Astrocyte of the cerebellum (primary cell): ENCODE data around the gene PADI1.

ENCODE experiments used
- DNase-seq: peaks from one replicate; pipeline ENCODE4 v3.0.0-alpha.2; 2011; ENCODE audit warnings: low read depth
- H3K4me3 ChIP-seq: 2 replicates; pipeline ENCODE4 v1.5.1; 2011; ENCODE audit warnings: mild to moderate bottlenecking, low read depth, low read length, moderate library complexity
- CTCF ChIP-seq: IDR thresholded peaks from 2 replicates; pipeline ENCODE4 v1.5.1; 2012; ENCODE audit warnings: low read length, low read depth, moderate library complexity, mild to moderate bottlenecking; ENCODE audit errors: missing control alignments
- in situ Hi-C: cut with HindIII; loops from 2 replicates; pipeline ENCODE4 v1.10.0; 2017; ENCODE audit warnings: low sequenced_read_pairs

PADI1 gene

GRCh38 chr1:17183388-17184160 is 21.4 kb upstream of the PADI1 start:
- TF ChIP-seq CTCF = no peak
- no peak overlapping the region for H3K4me3 ChIP-seq
- in situ Hi-C loops = no loop called here
- no peak for DNase-seq

- in situ Hi-C loops = no loop called here
- no peak for TF ChIP-seq CTCF
- no peak for DNase-seq
- H3K4me3 ChIP-seq = no peak overlapping the region
These were observed 20.7 kb upstream of the PADI1 start for GRCh38 chr1:17184161-17184665.

GRCh38 chr1:17184822-17185484 is 20.0 kb upstream of the PADI1 start:
- no peak for DNase-seq
- H3K4me3 ChIP-seq = no peak overlapping the region
- TF ChIP-seq CTCF = no peak
- in situ Hi-C loops = no loop called here

DNA sequence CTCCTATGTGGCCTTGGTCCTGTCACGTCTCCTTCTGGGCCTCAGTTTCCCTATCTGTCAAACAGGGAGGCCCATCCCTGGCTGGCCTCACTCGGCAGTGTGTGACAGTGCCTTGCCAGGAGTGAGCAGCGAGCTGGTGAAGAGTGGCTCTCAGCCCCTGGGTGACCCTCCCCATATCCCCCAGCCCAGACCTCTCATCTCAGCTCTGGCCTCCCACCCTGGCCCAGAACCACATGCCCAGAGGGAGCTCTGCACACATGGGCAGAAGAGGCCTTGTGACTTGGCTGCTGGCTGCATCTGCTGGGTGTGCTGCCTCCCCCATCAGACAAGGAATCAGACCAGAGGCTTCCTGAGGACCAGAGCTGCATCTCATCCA is 19.5 kb upstream of the PADI1 start:
- in situ Hi-C loops = no loop called here
- DNase-seq = no peak
- TF ChIP-seq CTCF = no peak
- H3K4me3 ChIP-seq = no peak overlapping the region

- DNase-seq = no peak
- H3K4me3 ChIP-seq = no peak overlapping the region
- in situ Hi-C loops = no loop called here
- TF ChIP-seq CTCF = no peak
These were observed 18.6 kb upstream of the PADI1 start for GRCh38 chr1:17186216-17186909.

DNA sequence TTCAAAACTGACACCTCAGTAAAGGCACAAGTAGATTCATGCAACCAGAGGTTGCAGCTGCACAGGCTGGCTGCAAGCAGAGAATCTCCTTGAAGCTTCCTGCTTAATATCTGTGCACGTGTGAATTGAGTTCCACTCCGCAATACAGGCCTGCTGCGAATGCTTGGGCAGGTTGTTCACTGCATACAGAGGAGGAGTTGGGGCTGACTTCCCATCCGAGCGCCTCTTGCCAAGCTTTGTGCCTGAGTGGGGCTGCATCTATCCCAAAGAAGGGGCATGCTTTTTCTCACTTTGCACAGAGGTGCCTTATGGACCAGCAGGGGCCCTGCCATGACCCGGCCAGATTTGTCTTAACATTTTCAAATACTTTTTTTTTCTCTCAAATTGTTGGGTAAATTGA is 17.9 kb upstream of the PADI1 start:
- no peak for TF ChIP-seq CTCF
- in situ Hi-C loops = no loop called here
- no peak for DNase-seq
- H3K4me3 ChIP-seq = no peak overlapping the region
